GM23248 (cell line): Measurements from ENCODE around the gene ZNF652. TPM values are rescaled to one million over a fixed set of nuclear protein-coding genes. Genes with fewer than 3 reads are reported as not detected.

Source experiments
- DNase-seq: peaks from one replicate; pipeline ENCODE4 v3.0.0-alpha.2; 2015
- H2AFZ ChIP-seq: fragments of 200-600 bp; sonication (generic); 2 replicates; pipeline ENCODE4 v1.6.1; 2016; ENCODE audit warnings: antibody characterized with exemption
- H3F3A ChIP-seq: fragments of 200-600 bp; sonication (generic); 2 replicates; pipeline ENCODE4 v1.6.1; 2016; ENCODE audit warnings: mild to moderate bottlenecking, antibody characterized with exemption, mixed run types; ENCODE audit not compliant: insufficient read depth
- H3K27ac ChIP-seq: fragments of 200-600 bp; sonication (generic); 2 replicates; pipeline ENCODE4 v1.5.1; 2016; ENCODE audit warnings: mild to moderate bottlenecking
- H3K27me3 ChIP-seq: fragments of 200-600 bp; sonication (generic); replicated peaks from 2 replicates; pipeline ENCODE4 v1.6.1; 2016; ENCODE audit warnings: mild to moderate bottlenecking; ENCODE audit not compliant: insufficient read depth
- H3K36me3 ChIP-seq: fragments of 200-600 bp; sonication (generic); 2 replicates; pipeline ENCODE4 v1.6.1; 2016; ENCODE audit warnings: low read depth, mild to moderate bottlenecking
- H3K4me1 ChIP-seq: fragments of 200-600 bp; sonication (generic); 2 replicates; pipeline ENCODE4 v1.6.1; 2016; ENCODE audit warnings: mild to moderate bottlenecking; ENCODE audit not compliant: insufficient read depth
- H3K4me2 ChIP-seq: fragments of 200-600 bp; sonication (generic); one replicate; pipeline ENCODE4 v1.6.1; 2016; ENCODE audit warnings: mild to moderate bottlenecking; ENCODE audit not compliant: unreplicated experiment
- H3K4me3 ChIP-seq: fragments of 200-600 bp; sonication (generic); 2 replicates; pipeline ENCODE4 v1.5.1; 2016; ENCODE audit warnings: mild to moderate bottlenecking
- H3K79me2 ChIP-seq: fragments of 200-600 bp; sonication (generic); 2 replicates; pipeline ENCODE4 v1.6.1; 2016; ENCODE audit warnings: mild to moderate bottlenecking; ENCODE audit not compliant: insufficient read depth
- H3K9ac ChIP-seq: fragments of 200-600 bp; sonication (generic); 2 replicates; pipeline ENCODE4 v1.6.1; 2016; ENCODE audit warnings: mild to moderate bottlenecking
- H3K9me2 ChIP-seq: fragments of 200-600 bp; sonication (generic); 2 replicates; pipeline ENCODE4 v1.6.1; 2016; ENCODE audit warnings: mixed run types, mild to moderate bottlenecking, moderate library complexity; ENCODE audit not compliant: insufficient read depth
- H3K9me3 ChIP-seq: fragments of 200-600 bp; sonication (generic); one replicate; pipeline ENCODE4 v1.6.1; 2017; ENCODE audit warnings: low read depth
- H4K20me1 ChIP-seq: fragments of 200-600 bp; sonication (generic); 2 replicates; pipeline ENCODE4 v1.6.0; 2016; ENCODE audit not compliant: insufficient read depth
- EZH2 ChIP-seq: fragments of 200-600 bp; sonication (generic); IDR thresholded peaks from 2 replicates; pipeline ENCODE4 v1.6.1; 2018; ENCODE audit warnings: antibody characterized with exemption, mild to moderate bottlenecking; ENCODE audit not compliant: insufficient read depth, poor library complexity, severe bottlenecking
- EZH2phosphoT487 ChIP-seq: fragments of 200-600 bp; sonication (generic); IDR thresholded peaks from 2 replicates; pipeline ENCODE4 v1.6.1; 2018; ENCODE audit warnings: antibody characterized with exemption, moderate library complexity, mild to moderate bottlenecking, low read depth; ENCODE audit not compliant: insufficient read depth
- WGBS, 2 experiments: methylation state at CpG; one replicate each; pipeline ENCODE4 v1.1.6; 2015 to 2017; ENCODE audit warnings: low lambda C conversion rate in 2 of 2, low coverage in 1 of 2; ENCODE audit errors: missing lambda C conversion rate in 2 of 2; 5-methylcytosine and 5-hydroxymethylcytosine counted together
- in situ Hi-C: fragments of 300-500 bp; cut with MboI; formaldehyde crosslinking; loops from 2 replicates; pipeline ENCODE4 v1.15.0; 2020
- polyA plus RNA-seq: library from polyadenylated mRNA; unstranded; fragments of >200 nt; fragmentation: Nextera tagmentation; extraction: Ambion mirVana; gene quantifications from 2 replicates; pipeline ENCODE4 v1.2.1, GENCODE V29; 2016
- total RNA-seq: library from RNA; depleted of rRNA; stranded (reverse); fragments of >200 nt; shearing (Covaris generic); gene quantifications from 2 replicates; pipeline ENCODE4 v1.2.3, GENCODE V29; 2014

Gene ZNF652
- total and polyA plus RNA-seq, 2 experiments from 2014 or later = 12.4 to 17.2 TPM

DNA sequence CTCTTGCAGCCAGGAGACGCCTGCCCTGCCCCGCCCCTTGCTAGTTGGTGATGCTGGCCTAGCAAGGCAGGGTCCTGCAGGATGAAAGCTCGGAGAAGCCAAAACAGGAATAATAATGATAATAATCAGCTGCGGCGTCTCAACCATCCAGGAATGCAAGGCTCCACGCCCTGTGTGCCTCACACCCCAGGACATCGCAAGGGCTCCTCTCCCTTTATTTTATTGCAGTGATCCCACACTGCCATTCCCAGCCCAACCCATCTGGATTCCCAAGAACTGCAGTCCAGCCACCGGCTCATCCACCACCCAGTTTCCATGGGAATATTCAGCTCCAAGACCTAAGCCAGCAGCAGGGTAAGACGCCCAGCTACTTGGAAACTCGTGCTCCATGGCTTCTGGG lies 21.0 kb upstream of the ZNF652 start:
- Histone ChIP-seq H3F3A (no peaks in the 10 kb centered on the region), H4K20me1 (no peaks in the 10 kb centered on the region), H3K36me3 (no peaks in the 10 kb centered on the region), H3K4me1 (no peaks in the 10 kb centered on the region), H3K4me2 (no peak overlapping the region), H3K9ac (no peak overlapping the region), H3K79me2 (no peaks in the 10 kb centered on the region), H3K9me3 (no peaks in the 10 kb centered on the region), H2AFZ (no peak overlapping the region), H3K4me3 (no peak overlapping the region), H3K9me2 (no peaks in the 10 kb centered on the region), H3K27ac (no peak overlapping the region), H3K27me3 (no peaks in the 10 kb centered on the region)
- no peak for TF ChIP-seq EZH2
- TF ChIP-seq EZH2phosphoT487 = no peak
- 38 to 41% methylated on average over 10 of the region's 10 CpGs for WGBS, 2 experiments
- DNase-seq = no peak
- in situ Hi-C loops = no loop called here

DNA sequence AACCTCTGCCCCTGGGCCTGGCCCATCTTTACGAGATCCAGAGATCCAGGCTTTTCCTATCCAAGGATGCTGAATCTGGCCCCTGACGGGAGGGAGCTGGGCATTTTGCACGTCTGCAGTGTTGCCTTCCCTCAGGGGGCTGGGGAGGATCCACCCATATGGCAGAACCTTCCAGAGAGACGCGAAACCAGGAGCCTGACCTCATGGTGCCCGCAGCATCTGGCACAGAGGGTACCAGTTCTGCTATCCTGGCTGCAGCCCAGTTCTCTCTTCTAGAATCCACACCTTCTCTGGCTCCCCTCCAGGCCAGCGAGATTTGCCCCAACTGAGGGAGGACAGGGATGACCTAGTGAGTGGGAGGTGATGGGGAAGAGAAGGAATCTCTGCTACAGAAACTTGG lies 20.5 kb upstream of the ZNF652 start:
- no peak overlapping the region for H3K4me2 ChIP-seq
- H3F3A ChIP-seq = no peaks in the 10 kb centered on the region
- no peaks in the 10 kb centered on the region for H3K36me3 ChIP-seq
- TF ChIP-seq EZH2phosphoT487 (no peak), EZH2 (no peak)
- H3K27me3 ChIP-seq = no peaks in the 10 kb centered on the region
- H3K4me1 ChIP-seq = no peaks in the 10 kb centered on the region
- no peaks in the 10 kb centered on the region for H3K79me2 ChIP-seq
- H3K9me2 ChIP-seq = no peaks in the 10 kb centered on the region
- H3K27ac ChIP-seq = no peak overlapping the region
- in situ Hi-C loops = no loop called here
- H3K9me3 ChIP-seq = no peaks in the 10 kb centered on the region
- H3K9ac ChIP-seq = no peak overlapping the region
- H2AFZ ChIP-seq = no peak overlapping the region
- WGBS, 2 experiments = 35 to 51% methylated on average over 7 of the region's 7 CpGs
- no peak overlapping the region for H3K4me3 ChIP-seq
- DNase-seq = no peak
- H4K20me1 ChIP-seq = no peaks in the 10 kb centered on the region

DNA sequence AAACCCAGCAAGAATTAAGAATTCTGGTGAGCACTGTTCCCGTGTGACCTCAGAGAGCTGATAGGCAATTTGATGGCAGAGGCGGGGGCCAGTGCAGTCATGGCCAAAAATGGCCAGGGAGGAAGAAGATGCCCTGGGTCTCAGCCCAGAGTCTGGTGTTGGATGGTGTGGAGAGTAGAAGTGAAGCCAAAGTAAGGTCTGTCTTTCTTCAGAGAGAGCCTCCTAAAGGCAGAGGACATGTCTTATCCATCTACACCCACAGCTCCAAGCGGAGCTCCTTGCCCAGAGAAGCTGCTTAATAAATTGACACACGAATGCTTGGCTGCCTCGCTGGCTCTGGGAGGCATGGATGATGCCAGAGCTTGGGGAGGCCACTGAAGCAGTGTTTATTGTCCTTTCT lies 19.7 kb upstream of the ZNF652 start:
- no peak overlapping the region for H2AFZ ChIP-seq
- no peak overlapping the region for H3K4me3 ChIP-seq
- no peak overlapping the region for H3K9ac ChIP-seq
- no peak overlapping the region for H3K4me2 ChIP-seq
- H3K27ac ChIP-seq = no peak overlapping the region
- WGBS, 2 experiments = 41 to 50% methylated on average over 5 of the region's 5 CpGs
- TF ChIP-seq EZH2phosphoT487 = no peak
- no peak for TF ChIP-seq EZH2
- no peaks in the 10 kb centered on the region for H3K27me3 ChIP-seq
- H3K9me3 ChIP-seq = no peaks in the 10 kb centered on the region
- no peaks in the 10 kb centered on the region for H3K4me1 ChIP-seq
- H3F3A ChIP-seq = no peaks in the 10 kb centered on the region
- H3K36me3 ChIP-seq = no peaks in the 10 kb centered on the region
- no peaks in the 10 kb centered on the region for H3K79me2 ChIP-seq
- H3K9me2 ChIP-seq = no peaks in the 10 kb centered on the region
- in situ Hi-C loops = no loop called here
- no peak for DNase-seq
- H4K20me1 ChIP-seq = no peaks in the 10 kb centered on the region

DNA sequence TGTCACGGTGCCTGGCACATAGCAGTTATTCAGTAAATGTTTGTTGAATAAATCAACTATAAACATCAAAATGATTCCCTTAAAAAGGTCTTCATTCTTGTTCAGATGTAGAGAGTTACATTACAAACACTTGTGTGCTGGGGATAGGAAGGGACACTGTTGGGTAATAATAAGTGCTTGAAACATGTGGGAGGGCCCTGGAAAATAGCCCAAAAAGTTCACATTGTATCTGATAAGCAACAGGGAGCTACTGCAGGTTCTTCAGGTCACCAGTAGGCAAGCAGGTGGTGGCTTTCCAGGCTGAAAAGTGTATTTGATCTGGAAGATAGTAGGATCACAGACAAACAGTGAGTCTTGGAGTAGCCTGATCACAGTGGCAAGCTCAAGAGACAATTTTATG lies 19.0 kb upstream of the ZNF652 start:
- no peaks in the 10 kb centered on the region for H3K9me2 ChIP-seq
- H3K4me3 ChIP-seq = no peak overlapping the region
- no peaks in the 10 kb centered on the region for H3K9me3 ChIP-seq
- no peaks in the 10 kb centered on the region for H3K36me3 ChIP-seq
- in situ Hi-C loops = no loop called here
- H4K20me1 ChIP-seq = no peaks in the 10 kb centered on the region
- H3K27ac ChIP-seq = no peak overlapping the region
- H3K4me1 ChIP-seq = no peaks in the 10 kb centered on the region
- H3K4me2 ChIP-seq = no peak overlapping the region
- no peaks in the 10 kb centered on the region for H3F3A ChIP-seq
- no peak overlapping the region for H2AFZ ChIP-seq
- no peak overlapping the region for H3K9ac ChIP-seq
- 95 to 96% methylated on average over 1 of the region's 1 CpG for WGBS, 2 experiments
- no peaks in the 10 kb centered on the region for H3K27me3 ChIP-seq
- TF ChIP-seq EZH2phosphoT487 = no peak
- no peak for TF ChIP-seq EZH2
- no peaks in the 10 kb centered on the region for H3K79me2 ChIP-seq
- DNase-seq = no peak

DNA sequence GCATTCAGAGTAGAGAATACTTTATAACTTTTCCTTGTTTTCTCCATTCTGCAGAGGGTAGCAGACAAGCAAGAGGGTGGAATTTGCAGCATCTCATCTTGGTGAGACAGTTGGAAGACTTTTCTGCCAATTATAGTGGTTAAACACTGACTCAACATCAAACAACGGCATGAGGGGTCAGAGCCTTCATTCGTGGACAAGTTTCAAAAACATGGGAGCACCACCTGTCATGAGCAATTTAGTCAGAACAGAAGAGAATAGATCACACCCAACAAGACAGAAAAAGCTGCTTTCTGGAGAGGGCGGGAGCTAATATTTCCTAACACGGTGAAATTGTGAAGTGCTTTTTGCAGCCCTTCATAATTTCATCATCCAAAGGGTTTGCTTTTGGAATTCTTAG lies 17.9 kb upstream of the ZNF652 start:
- H3K27ac ChIP-seq = no peak overlapping the region
- no peaks in the 10 kb centered on the region for H3K9me2 ChIP-seq
- H3K4me2 ChIP-seq = no peak overlapping the region
- no peaks in the 10 kb centered on the region for H3K36me3 ChIP-seq
- no peaks in the 10 kb centered on the region for H3K27me3 ChIP-seq
- DNase-seq = peak; percentile 28
- no peak overlapping the region for H2AFZ ChIP-seq
- no peaks in the 10 kb centered on the region for H3K4me1 ChIP-seq
- no peaks in the 10 kb centered on the region for H3F3A ChIP-seq
- H3K9me3 ChIP-seq = no peaks in the 10 kb centered on the region
- no peak for TF ChIP-seq EZH2
- TF ChIP-seq EZH2phosphoT487 = no peak
- no peaks in the 10 kb centered on the region for H3K79me2 ChIP-seq
- H4K20me1 ChIP-seq = no peaks in the 10 kb centered on the region
- no peak overlapping the region for H3K4me3 ChIP-seq
- in situ Hi-C loops = no loop called here
- WGBS, 2 experiments = 60 to 75% methylated on average over 4 of the region's 4 CpGs
- H3K9ac ChIP-seq = no peak overlapping the region
